ENCODE measurements around the gene NPAS3.

NPAS3 gene

GRCh38 chr14:33566082-33566481, 627.4 kb downstream of the NPAS3 start:
- no peak for DNase-seq

- DNase-seq = no peak
Observed at GRCh38 chr14:33567023-33567728, 628.5 kb downstream of the NPAS3 start.

DNA sequence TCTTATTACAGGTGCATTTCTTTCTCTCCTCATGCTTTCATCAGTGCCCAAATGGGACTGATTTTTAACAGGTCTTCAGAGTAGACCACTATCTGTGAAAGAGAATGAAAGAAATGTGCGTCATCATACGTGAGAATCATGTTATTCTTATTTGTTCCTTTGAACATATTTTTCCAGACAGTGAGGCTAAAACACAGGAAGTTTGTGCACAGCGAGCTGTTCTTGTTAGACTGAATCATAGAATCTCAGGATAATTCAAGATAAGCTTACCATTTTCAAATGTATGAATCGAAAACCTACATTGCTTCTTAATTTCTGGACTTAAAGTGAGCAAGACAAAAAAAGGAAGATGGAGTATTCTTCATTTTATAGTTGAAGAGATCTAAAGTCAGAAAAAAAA, 629.1 kb downstream of the NPAS3 start:
- DNase-seq = no peak

GRCh38 chr14:33568935-33569579, 630.4 kb downstream of the NPAS3 start:
- no peak for DNase-seq

DNA sequence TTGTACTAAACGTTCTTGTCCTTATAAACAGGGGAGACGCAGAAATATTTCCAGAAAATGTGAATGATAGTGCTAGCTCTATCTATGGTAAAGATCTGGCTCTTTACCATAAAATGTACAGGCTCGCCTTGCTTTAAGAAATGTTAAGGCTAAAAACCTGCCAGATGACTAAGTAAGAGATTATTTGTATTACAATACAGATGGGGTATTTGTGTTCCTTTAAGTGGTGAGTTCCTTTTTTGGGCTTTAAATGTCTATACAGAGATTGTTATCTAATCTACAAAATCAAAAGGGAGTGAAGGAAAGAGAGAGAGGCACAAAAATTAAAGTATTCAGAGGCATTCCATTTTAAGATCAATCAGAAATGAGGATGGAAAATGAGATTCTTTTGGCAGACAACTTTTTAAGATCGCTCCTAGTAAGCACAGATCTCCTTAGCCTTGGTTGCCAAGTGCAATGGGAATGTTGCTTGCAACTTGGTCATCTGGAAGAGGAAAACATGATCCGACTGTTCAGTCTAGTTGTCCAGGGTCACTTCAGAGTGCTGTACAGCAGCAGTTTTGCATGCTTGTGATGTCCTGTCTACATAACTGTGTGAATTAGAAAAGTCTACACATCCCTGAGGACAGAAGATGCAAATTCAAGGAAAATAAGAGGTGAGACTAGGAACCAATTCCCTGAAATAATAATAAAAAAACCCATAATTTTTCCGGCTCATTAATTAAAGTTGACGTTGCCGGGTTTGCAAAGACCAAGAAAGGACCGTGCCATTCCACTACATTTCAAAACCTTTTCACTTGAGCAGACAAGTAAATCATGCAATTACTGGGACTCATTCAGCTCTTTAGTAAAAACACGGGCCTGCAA, 631.4 kb downstream of the NPAS3 start:
- DNase-seq = no peak

DNA sequence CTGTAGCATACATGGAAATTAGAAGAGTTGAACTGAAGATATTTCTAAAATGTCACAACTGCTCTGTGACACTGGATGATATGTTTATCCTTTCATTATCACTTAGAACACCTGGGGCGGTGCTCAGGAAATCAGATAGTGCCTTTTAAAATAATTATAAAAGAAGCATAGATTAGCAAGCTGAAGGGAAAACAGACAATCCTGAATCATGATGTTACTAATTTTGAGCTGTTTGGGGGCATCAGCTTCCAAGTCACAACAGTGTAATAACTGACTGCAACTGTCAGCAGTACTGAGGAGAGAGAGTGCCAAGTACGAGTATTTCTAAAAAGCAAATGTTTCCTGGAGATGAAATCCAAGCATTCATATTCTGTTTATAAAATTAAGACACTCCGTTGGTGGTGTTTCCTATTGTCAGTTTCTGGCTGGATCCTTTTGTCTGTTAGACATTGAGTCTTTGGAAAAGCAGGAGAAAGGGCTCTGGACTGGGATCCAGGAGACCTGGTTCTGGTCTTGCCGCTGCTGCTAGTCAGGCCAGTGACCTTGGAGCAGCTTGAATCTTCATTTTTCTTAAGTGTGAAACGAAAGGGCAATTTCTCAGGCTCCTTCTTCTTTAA, 632.1 kb downstream of the NPAS3 start:
- DNase-seq = no peak

DNA sequence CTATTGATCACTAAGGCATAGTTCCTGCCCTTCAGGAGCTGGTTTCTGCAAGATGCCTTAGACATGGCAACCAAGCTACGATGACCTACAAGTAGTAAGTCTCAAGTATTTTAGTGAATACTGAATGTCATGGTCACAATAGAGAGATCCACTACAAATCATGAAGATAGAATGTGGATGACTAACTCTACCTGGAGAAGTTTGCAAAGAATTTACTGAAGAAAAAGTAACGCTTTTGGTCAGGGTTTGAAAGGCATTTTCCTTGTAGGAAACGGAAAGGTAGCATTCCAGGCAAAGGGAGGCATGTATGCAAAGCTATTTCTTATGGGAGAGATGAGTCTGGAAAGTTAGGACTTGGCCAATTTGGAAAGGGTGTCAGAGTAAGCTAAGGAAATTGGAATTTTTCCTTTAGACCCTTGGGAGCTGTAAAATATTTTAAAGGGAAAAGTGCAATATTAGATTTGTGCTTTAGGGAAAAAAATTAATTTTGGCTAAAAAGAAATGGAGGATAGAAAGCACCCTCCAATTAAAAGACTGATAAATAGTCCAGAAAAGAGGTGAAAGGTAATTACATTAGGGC, 634.7 kb downstream of the NPAS3 start:
- no peak for DNase-seq

- no peak for DNase-seq
Observed at GRCh38 chr14:33576014-33576413, 637.3 kb downstream of the NPAS3 start.

DNA sequence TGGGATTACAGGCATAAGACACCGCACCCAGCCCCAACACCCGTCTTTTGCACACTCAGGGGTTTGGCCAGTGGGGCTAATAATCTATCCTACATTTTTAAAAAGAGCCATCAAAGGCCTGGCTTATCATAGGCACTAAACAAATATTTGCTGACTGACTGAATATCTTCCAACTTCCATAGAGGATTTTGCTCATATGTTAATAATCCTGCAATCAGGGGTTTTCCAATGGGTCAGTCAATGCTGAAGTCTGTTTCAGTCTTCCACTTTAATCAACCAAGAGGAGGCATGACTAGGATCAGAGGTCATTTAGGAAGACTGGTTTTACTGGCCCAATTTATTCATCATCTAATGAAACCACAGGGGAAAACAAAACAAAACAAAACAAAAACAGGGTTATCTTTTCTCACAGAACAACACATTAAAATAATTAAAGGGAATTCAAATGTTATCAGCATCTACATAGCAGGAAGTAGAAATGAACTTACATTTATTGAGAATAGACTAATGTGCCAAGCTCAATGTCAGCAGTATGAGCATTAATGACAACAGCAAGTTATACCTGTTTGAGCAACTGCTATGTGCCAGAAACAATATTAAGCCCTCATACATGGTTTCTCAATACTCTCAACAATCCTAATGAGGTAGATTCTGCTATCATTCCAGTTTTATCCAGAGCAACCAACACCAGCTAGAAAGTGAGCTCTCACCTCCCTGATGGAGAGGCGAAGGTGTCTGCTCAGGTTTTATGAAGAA, 640.0 kb downstream of the NPAS3 start:
- DNase-seq = no peak

GRCh38 chr14:33580231-33580749, 641.6 kb downstream of the NPAS3 start:
- DNase-seq = no peak

DNA sequence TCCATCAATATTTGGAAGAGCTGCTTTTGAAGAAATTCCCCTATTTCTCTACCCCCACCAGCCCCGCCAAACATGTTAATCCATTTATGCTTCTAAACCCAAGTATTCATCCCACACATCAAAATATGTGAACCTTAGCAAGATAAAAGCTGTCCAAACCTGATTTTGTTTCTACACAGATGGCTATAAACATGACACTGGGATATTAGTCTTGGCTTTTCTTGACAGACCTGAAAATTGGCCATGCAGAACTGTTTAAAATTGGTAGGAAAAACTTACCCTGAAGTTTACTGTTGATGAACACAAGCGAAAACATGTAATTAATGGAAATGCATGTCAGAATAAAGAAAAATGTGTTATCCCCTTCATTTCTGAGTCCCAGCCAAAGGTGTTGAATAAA, 642.2 kb downstream of the NPAS3 start:
- DNase-seq = no peak

DNA sequence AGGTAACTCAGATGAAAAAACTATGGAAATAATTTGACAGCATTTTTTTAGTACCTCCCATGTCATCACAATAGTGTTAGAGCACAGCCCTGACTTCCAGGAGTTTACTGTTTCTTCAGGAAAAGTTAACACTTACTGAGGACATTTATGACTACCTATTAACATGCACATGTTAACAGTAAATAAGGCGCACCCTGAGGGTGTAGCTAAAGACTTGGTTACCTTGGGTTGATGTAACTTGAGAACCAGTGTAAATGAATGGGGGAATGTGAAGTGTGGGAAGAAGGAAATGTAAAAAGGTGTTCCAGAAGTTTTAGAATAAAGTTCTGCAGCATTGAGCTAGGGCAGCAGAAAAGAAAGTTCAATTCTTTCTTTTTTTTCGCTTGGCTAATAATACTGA, 646.0 kb downstream of the NPAS3 start:
- DNase-seq = no peak

DNA sequence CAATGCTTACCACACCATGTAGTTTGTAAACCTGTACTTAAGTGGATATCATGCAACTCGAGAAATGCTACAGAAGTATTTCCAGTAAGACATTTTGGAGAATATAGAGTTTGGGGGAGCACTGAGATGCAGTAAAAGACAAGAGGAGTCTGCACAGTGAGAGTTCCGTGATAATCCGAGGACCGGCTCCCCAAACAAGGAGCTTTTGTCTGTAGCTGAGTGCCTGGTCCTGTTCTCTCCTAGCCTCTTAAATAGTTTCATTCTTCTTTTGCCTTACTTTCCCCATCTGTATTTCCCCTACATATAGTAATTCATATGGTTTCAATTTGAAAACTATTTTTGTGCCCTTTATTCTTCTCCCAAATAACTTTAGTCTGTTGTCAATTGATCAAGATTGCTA, 648.1 kb downstream of the NPAS3 start:
- no peak for DNase-seq

DNA sequence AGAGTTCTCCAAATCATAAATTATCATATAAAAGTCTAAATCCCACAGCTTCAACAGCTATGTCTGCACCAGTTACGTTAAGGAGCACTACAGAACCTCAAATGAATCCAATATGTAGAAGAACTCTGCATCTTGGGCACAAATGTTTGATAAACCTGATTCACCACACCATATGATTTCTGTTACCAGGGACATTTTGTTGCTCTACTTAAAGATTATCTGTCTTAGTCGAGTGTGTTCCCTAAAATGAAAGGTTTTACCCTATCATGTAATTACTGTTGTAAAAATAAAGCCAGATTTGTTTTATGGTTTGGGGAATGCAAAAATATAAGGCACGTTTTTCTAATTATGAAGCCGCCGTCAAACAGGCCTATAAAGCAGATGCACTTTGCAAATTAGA, 649.1 kb downstream of the NPAS3 start:
- no peak for DNase-seq

- DNase-seq = no peak
Observed at GRCh38 chr14:33588771-33589170, 650.1 kb downstream of the NPAS3 start.

GRCh38 chr14:33589334-33589733, 650.7 kb downstream of the NPAS3 start:
- DNase-seq = no peak

DNA sequence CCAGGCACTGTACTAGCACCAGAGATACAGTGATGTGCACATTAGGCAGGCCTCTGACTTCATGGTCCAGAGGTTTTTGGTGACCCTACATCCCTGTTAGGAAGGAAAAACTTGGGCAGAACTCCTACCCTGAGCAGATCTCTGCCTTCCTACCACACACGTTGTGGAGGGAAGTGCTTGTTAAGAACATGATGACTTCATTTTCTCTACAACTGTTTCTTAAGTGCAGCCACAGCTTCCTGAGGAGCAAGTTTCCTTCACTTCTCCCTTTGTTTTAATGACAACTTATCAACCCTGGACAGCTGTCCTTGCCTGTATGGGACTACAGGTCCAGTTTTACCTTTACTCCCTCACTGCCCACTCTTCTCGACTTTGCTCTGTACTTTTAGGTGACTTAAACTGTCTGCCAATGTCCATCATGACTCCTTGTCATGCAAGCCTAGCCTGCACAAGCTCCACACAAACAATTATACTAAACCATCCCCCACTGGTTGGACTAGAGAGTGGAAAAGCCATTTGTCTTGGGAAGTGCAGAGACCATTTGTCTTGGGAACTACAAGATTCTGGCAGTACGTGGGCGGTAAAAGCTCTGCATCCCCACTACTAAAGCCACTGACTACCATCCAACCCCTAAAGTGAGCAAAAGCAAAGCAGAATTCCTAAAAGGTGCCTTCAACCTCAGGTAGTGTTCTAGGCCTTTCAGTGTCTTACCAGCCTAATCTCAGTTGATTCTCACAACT, 652.4 kb downstream of the NPAS3 start:
- no peak for DNase-seq

DNA sequence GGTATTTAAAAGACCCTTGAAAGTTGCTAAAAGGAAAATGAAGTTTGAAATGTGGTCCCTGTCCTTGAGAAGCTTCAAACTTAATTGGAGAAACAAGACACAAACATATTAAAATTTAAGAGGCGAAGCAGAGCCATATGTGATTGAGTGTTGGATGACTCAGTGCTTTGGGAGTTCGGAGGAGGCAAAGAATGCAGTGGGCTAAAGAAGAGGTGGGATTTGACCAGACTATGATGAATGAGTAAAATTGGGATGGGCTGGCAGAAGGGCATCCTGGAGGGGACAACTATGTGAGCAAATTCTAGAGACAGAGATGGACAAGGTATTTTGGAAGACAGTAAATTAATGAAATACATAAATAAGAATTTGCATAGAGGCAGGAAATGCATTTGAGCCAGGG, 653.6 kb downstream of the NPAS3 start:
- no peak for DNase-seq

GRCh38 chr14:33596211-33597080, 657.8 kb downstream of the NPAS3 start:
- DNase-seq = no peak

- no peak for DNase-seq
Observed at GRCh38 chr14:33598582-33598981, 659.9 kb downstream of the NPAS3 start.
